GM12878 (cell line): ENCODE results near the gene PTPRD. TPM values are rescaled to one million over a fixed set of nuclear protein-coding genes. Genes with fewer than 3 reads are reported as not detected.

ENCODE experiments used
- ATAC-seq: fragments of 200-7000 bp; cut with Tn5 transposase; 3 replicates; pipeline ENCODE4 v1.9.1; 2020; ENCODE audit warnings: mild to moderate bottlenecking, moderate library complexity
- BruUV-seq: library from RNA; stranded (reverse); fragments of 400-500 nt; replicated peaks from 2 replicates; lab custom pipeline; 2021; lab: Mats Ljungman, UMichigan
- CTCF ChIA-PET: fragments of 300-600 bp; sonication (Branson Sonifier 250); formaldehyde crosslinking; extraction: SDS; loops from one replicate; lab custom pipeline; 2021; ENCODE audit warnings: inconsistent platforms; lab: Yijun Ruan, JAX
- POLR2A ChIA-PET: fragments of 350-600 bp; formaldehyde crosslinking; extraction: SDS; loops from one replicate; lab custom pipeline; 2021; ENCODE audit warnings: inconsistent platforms; lab: Charles Lee
- RAD21 ChIA-PET: fragments of 300-600 bp; sonication (Branson Sonifier 250); formaldehyde crosslinking; loops from one replicate; lab custom pipeline; 2023; ENCODE audit warnings: antibody characterized with exemption; ENCODE audit not compliant: unreplicated experiment; lab: Charles Lee
- SMC1A ChIA-PET: fragments of 300-600 bp; sonication (Branson Sonifier 250); formaldehyde crosslinking; loops from one replicate; lab custom pipeline; 2023; ENCODE audit not compliant: unreplicated experiment, uncharacterized antibody; lab: Charles Lee
- DNase-seq: peaks from one replicate; pipeline ENCODE4 v3.0.0-alpha.2; 2011; ENCODE audit warnings: low read depth, low spot score
- FAIRE-seq: peaks from 3 replicates; lab custom pipeline; 2011; peaks lifted over from hg19 to GRCh38; lab: Jason Lieb, UNC
- H2AFZ ChIP-seq: 2 replicates; pipeline ENCODE4 v1.6.0; 2011; ENCODE audit warnings: low read depth, low read length, control low read depth; ENCODE audit not compliant: control insufficient read depth
- H3K27ac ChIP-seq: 2 replicates; pipeline ENCODE4 v1.5.1; 2011; ENCODE audit warnings: control low read depth; ENCODE audit not compliant: control insufficient read depth, insufficient read depth
- H3K27me3 ChIP-seq, 2 experiments: replicated peaks in 1 of 2; 2 replicates each; pipeline versions ENCODE4 v1.6.0 to v1.6.1; 2011; ENCODE audit warnings: low read length in 1 of 2; ENCODE audit not compliant: control insufficient read depth in 2 of 2, insufficient read depth in 2 of 2
- H3K36me3 ChIP-seq, 2 experiments: 2 replicates each; pipeline ENCODE4 v1.5.1; 2011; ENCODE audit warnings: low read length in 1 of 2; ENCODE audit not compliant: control insufficient read depth in 2 of 2, insufficient read depth in 2 of 2
- H3K4me1 ChIP-seq: 2 replicates; pipeline ENCODE4 v1.6.1; 2011; ENCODE audit warnings: mild to moderate bottlenecking, low read length, moderate library complexity, mixed read lengths; ENCODE audit not compliant: control insufficient read depth, insufficient read depth
- H3K4me2 ChIP-seq: 2 replicates; pipeline ENCODE4 v1.6.0; 2011; ENCODE audit warnings: control low read depth; ENCODE audit not compliant: control insufficient read depth, insufficient read depth
- H3K4me3 ChIP-seq: fragments of 200-600 bp; sonication (generic); 2 replicates; pipeline ENCODE4 v1.5.1; 2016
- H3K79me2 ChIP-seq: 2 replicates; pipeline ENCODE4 v1.6.0; 2011; ENCODE audit warnings: low read length; ENCODE audit not compliant: control insufficient read depth, insufficient read depth
- H3K9ac ChIP-seq: 2 replicates; pipeline ENCODE4 v1.8.0; 2011; ENCODE audit warnings: low read length, control low read depth, mixed read lengths; ENCODE audit not compliant: control insufficient read depth, insufficient read depth
- H3K9me3 ChIP-seq: replicated peaks from 3 replicates; pipeline ENCODE4 v1.5.1; 2011; ENCODE audit warnings: mild to moderate bottlenecking, low read length; ENCODE audit not compliant: control insufficient read depth, insufficient read depth
- H4K20me1 ChIP-seq: 2 replicates; pipeline ENCODE4 v1.6.0; 2011; ENCODE audit not compliant: control insufficient read depth, insufficient read depth
- HDAC2 ChIP-seq: fragments of 200-600 bp; sonication (generic); IDR thresholded peaks from 2 replicates; pipeline ENCODE4 v1.6.1; 2017
- HSF1 ChIP-seq: fragments of 150-350 bp; IDR thresholded peaks from 2 replicates; pipeline ENCODE4 v1.6.1; 2014; ENCODE audit warnings: mild to moderate bottlenecking, low read depth, low read length
- KLF5 ChIP-seq: fragments of 450-650 bp; IDR thresholded peaks from 2 replicates; pipeline ENCODE4 v1.6.1; 2014; ENCODE audit warnings: mild to moderate bottlenecking; ENCODE audit not compliant: partially characterized antibody
- NKRF ChIP-seq: fragments of 450-650 bp; conservative IDR thresholded peaks from 2 replicates; pipeline ENCODE4 v1.6.1; 2017; ENCODE audit warnings: mild to moderate bottlenecking, moderate library complexity
- SMC3 ChIP-seq: IDR thresholded peaks from 2 replicates; pipeline ENCODE4 v1.6.1; 2011; ENCODE audit warnings: low read length, improper control_type of control experiment, borderline replicate concordance
- ZNF207 ChIP-seq: fragments of 450-650 bp; IDR thresholded peaks from 2 replicates; pipeline ENCODE4 v1.6.1; 2014; ENCODE audit warnings: antibody characterized with exemption, mild to moderate bottlenecking, borderline replicate concordance
- WGBS: methylation state at CpG from one replicate; pipeline ENCODE4 v1.1.6; 2016; ENCODE audit warnings: low lambda C conversion rate; ENCODE audit not compliant: insufficient replicate concordance, insufficient coverage; ENCODE audit errors: missing lambda C conversion rate; 5-methylcytosine and 5-hydroxymethylcytosine counted together
- in situ Hi-C: fragments of 300-500 bp; cut with MboI; formaldehyde crosslinking; loops from 9 replicates; pipeline ENCODE4 v1.14.3; 2018; ENCODE audit warnings: mixed read lengths
- intact Hi-C: fragments of 100-400 bp; cut with micrococcal nuclease; formaldehyde crosslinking; loops from one replicate; pipeline ENCODE4 v1.14.2; 2022; ENCODE audit not compliant: unreplicated experiment
- polyA plus RNA-seq, 11 experiments: library from polyadenylated mRNA; depleted of rRNA in 4 of 11; unstranded in 6 of 11; stranded (reverse) in 5 of 11; fragments of >200 nt; fragmentation: Nextera tagmentation in 4 of 11; fragmentation: Illumina TruSeq in 1 of 11; extraction: Ambion mirVana in 4 of 11; extraction: Trizol in 1 of 11; gene quantifications; 1 replicate in 1 of 11; 2 replicates in 10 of 11; pipeline versions ENCODE4 v1.2.1 to v1.2.3, GENCODE V29; 2011 to 2016; ENCODE audit warnings: inconsistent platforms in 2 of 11, missing spikeins in 2 of 11, low read depth in 1 of 11
- total RNA-seq, 4 experiments: library from RNA; depleted of rRNA in 3 of 4; stranded (reverse); fragments of >200 nt in 3 of 4; fragmentation: Illumina TruSeq in 1 of 4; extraction: Trizol in 1 of 4; gene quantifications; 2 replicates each; pipeline versions ENCODE4 v1.2.1 to v1.2.3, GENCODE V29; 2013 to 2021
- TF ChIP-seq, protein P1 (sequence below): IDR thresholded peaks from 2 replicates; pipeline ENCODE4 v1.6.1; 2011; ENCODE audit warnings: borderline replicate concordance, low read depth, mild to moderate bottlenecking, moderate library complexity, mixed read lengths, low read length; ENCODE audit not compliant: insufficient read depth; ENCODE audit errors: extremely low read length
- TF ChIP-seq, protein P2 (sequence below): fragments of 450-650 bp; IDR thresholded peaks from 2 replicates; pipeline ENCODE4 v1.6.1; 2017; ENCODE audit warnings: borderline replicate concordance

The PTPRD gene
- total and polyA plus RNA-seq, 10 of the 15 experiments (the other 5 are each of a cell fraction or from before 2014, with no cell fraction given) = under 0.01 to 0.05 (median 0.01) TPM; not detected in 7

DNA sequence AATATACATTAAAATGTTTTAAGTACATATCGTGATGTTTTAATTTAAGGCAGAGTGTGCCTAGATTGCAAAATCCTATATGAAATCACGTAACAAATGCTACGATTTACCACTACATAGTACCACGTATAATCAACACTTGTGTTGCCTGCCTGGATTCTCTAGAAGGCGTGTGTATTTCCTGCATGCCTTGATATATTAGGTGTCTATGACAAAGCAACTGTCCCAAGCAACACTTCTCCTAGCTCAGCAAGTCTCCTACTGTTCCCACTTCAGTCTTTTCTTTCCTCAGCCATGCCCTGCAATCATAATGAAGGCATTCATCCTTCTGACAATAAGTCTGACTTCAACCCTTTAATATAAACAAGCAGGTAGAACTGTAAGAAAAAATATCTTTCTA lies 89.6 kb downstream of the PTPRD start (continued):
- TF ChIP-seq, protein P1, sequence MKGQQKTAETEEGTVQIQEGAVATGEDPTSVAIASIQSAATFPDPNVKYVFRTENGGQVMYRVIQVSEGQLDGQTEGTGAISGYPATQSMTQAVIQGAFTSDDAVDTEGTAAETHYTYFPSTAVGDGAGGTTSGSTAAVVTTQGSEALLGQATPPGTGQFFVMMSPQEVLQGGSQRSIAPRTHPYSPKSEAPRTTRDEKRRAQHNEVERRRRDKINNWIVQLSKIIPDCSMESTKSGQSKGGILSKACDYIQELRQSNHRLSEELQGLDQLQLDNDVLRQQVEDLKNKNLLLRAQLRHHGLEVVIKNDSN = no peak
- no peak for TF ChIP-seq NKRF
- TF ChIP-seq, protein P2, sequence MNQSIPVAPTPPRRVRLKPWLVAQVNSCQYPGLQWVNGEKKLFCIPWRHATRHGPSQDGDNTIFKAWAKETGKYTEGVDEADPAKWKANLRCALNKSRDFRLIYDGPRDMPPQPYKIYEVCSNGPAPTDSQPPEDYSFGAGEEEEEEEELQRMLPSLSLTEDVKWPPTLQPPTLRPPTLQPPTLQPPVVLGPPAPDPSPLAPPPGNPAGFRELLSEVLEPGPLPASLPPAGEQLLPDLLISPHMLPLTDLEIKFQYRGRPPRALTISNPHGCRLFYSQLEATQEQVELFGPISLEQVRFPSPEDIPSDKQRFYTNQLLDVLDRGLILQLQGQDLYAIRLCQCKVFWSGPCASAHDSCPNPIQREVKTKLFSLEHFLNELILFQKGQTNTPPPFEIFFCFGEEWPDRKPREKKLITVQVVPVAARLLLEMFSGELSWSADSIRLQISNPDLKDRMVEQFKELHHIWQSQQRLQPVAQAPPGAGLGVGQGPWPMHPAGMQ = no peak

DNA sequence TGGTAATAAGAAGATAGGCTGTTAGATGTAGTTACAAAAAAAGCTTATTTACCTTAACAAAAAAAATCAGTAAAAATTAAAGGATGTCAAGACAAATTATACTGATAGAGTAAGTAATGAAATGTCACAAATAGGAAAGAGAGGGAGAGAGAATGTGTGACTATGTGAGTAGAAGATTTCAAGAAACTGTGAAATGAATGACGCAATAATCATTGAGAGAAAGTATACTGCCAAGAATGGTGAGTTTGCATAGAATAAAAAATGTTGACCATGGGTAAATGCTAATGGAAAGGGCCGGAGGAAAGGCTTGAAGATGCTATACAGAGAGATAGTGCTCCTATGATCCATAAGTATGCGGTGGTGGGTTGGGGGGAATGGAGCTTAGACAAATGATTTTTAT lies 100.7 kb downstream of the PTPRD start:
- no peak for ATAC-seq
- ChIA-PET RAD21 (no interaction called here), CTCF (no interaction called here), POLR2A (no interaction called here), SMC1A (no interaction called here)
- Histone ChIP-seq H4K20me1 (no peaks in the 10 kb centered on the region), H3K4me2 (no peak overlapping the region), H3K9ac (no peak overlapping the region), H3K4me1 (no peaks in the 10 kb centered on the region), H3K9me3 (no peaks in the 10 kb centered on the region), H2AFZ (no peak overlapping the region), H3K27ac (no peak overlapping the region), H3K4me3 (no peak overlapping the region), H3K36me3 (no peaks in the 10 kb centered on the region), H3K27me3 (no peaks in the 10 kb centered on the region), H3K79me2 (no peaks in the 10 kb centered on the region)
- TF ChIP-seq KLF5 = no peak
- no peak for TF ChIP-seq SMC3
- no peak for TF ChIP-seq HSF1
- no peak for TF ChIP-seq ZNF207
- TF ChIP-seq HDAC2 = no peak
- BruUV-seq = no TSS peak
- no peak for DNase-seq
- intact Hi-C loops (no loop called here), in situ Hi-C loops (no loop called here)
- WGBS = 43% methylated on average over 3 of the region's 3 CpGs
- no peak for FAIRE-seq
